ENCODE measurements around the gene DHH.

DHH gene

GRCh38 chr12:49109641-49110463 lies 15.3 kb upstream of the DHH start:
- DNase-seq (ENCODE audit: low read depth in 2 of 2), result no peak

GRCh38 chr12:49108958-49109404 lies 14.4 kb upstream of the DHH start:
- no peak for DNase-seq (ENCODE audit: low read depth in 2 of 2)

- DNase-seq (ENCODE audit: low read depth in 2 of 2), result no peak
These were observed 11.0 kb upstream of the DHH start for GRCh38 chr12:49105504-49106084.

GRCh38 chr12:49104822-49105221 lies 10.2 kb upstream of the DHH start:
- no peak for DNase-seq (ENCODE audit: low read depth in 2 of 2)

- no peak for DNase-seq (ENCODE audit: low read depth in 2 of 2)
These were observed 5.8 kb upstream of the DHH start for GRCh38 chr12:49100380-49100779.

GRCh38 chr12:49098703-49099102 lies 4.1 kb upstream of the DHH start:
- DNase-seq (ENCODE audit: low read depth in 2 of 2), result no peak

- DNase-seq (ENCODE audit: low read depth in 2 of 2), result no peak
These were observed 3.4 kb upstream of the DHH start for GRCh38 chr12:49098035-49098451.

GRCh38 chr12:49097381-49097780 lies 2.8 kb upstream of the DHH start:
- no peak for DNase-seq (ENCODE audit: low read depth in 2 of 2)

GRCh38 chr12:49094975-49095365 lies 369 bp upstream of the DHH start:
- DNase-seq (ENCODE audit: low read depth in 2 of 2), result no peak

- DNase-seq (ENCODE audit: low read depth in 2 of 2), result no peak
These were observed 825 bp downstream of the DHH start for GRCh38 chr12:49093792-49094159.

- no peak for DNase-seq (ENCODE audit: low read depth in 2 of 2)
These were observed 1.7 kb downstream of the DHH start for GRCh38 chr12:49092816-49093406.

GRCh38 chr12:49092086-49092815 lies 2.4 kb downstream of the DHH start:
- DNase-seq (ENCODE audit: low read depth in 2 of 2), result peak in 1 of 2 donors; percentile 33

GRCh38 chr12:49091836-49092085 lies 2.8 kb downstream of the DHH start:
- DNase-seq (ENCODE audit: low read depth in 2 of 2), result no peak

- no peak for DNase-seq (ENCODE audit: low read depth in 2 of 2)
These were observed 3.4 kb downstream of the DHH start for GRCh38 chr12:49091056-49091835.

GRCh38 chr12:49089821-49090773 lies 4.5 kb downstream of the DHH start:
- DNase-seq (ENCODE audit: low read depth in 2 of 2), result peak in 1 of 2 donors; percentile 31

- no peak for DNase-seq (ENCODE audit: low read depth in 2 of 2)
These were observed 5.7 kb downstream of the DHH start for GRCh38 chr12:49088932-49089330.

- DNase-seq (ENCODE audit: low read depth in 2 of 2), result peak; percentile 58 to 60
These were observed 6.3 kb downstream of the DHH start for GRCh38 chr12:49088150-49088931.

- DNase-seq (ENCODE audit: low read depth in 2 of 2), result no peak
These were observed 8.5 kb downstream of the DHH start for GRCh38 chr12:49086116-49086515.

- DNase-seq (ENCODE audit: low read depth in 2 of 2), result no peak
These were observed 10.2 kb downstream of the DHH start for GRCh38 chr12:49084438-49084837.

GRCh38 chr12:49079793-49080192 lies 14.8 kb downstream of the DHH start:
- DNase-seq (ENCODE audit: low read depth in 2 of 2), result no peak

Data from stimulated activated CD8-positive, alpha-beta memory T cell treated with anti-CD3 and anti-CD28 coated beads, Interleukin-15, amount 100 ng/mL, for 48 hours (primary cell).